Uterus (tissue), 2 donors: ENCODE data around the gene DTHD1.

Source experiments
- POLR2A ChIP-seq, 2 donors: fragments of 450-650 bp; IDR thresholded peaks; one replicate each; pipeline ENCODE4 v1.6.1; 2016; ENCODE audit warnings: antibody characterized with exemption in 2 of 2, mild to moderate bottlenecking in 1 of 2, moderate library complexity in 1 of 2
- TF ChIP-seq, protein P1 (sequence below), 4 experiments: fragments of 200-600 bp in 2 of 4; fragments of 450-650 bp in 2 of 4; sonication (generic) in 2 of 4; IDR thresholded peaks; one replicate each; pipeline ENCODE4 v1.5.1; 2016 to 2019; ENCODE audit warnings: antibody characterized with exemption in 4 of 4, mild to moderate bottlenecking in 2 of 4, moderate library complexity in 1 of 4

GRCh38 chr4:36264207-36264826, 17.1 kb upstream of the DTHD1 start:
- TF ChIP-seq POLR2A (IDR thresholded peaks at IDR 0.05): no peak
- TF ChIP-seq, protein P1, sequence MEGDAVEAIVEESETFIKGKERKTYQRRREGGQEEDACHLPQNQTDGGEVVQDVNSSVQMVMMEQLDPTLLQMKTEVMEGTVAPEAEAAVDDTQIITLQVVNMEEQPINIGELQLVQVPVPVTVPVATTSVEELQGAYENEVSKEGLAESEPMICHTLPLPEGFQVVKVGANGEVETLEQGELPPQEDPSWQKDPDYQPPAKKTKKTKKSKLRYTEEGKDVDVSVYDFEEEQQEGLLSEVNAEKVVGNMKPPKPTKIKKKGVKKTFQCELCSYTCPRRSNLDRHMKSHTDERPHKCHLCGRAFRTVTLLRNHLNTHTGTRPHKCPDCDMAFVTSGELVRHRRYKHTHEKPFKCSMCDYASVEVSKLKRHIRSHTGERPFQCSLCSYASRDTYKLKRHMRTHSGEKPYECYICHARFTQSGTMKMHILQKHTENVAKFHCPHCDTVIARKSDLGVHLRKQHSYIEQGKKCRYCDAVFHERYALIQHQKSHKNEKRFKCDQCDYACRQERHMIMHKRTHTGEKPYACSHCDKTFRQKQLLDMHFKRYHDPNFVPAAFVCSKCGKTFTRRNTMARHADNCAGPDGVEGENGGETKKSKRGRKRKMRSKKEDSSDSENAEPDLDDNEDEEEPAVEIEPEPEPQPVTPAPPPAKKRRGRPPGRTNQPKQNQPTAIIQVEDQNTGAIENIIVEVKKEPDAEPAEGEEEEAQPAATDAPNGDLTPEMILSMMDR (IDR thresholded peaks at IDR 0.05): no peak
